IMR-90 (cell line): ENCODE data around the gene SRP19.

Source experiments
- BHLHE40 ChIP-seq: fragments of 150-350 bp; IDR thresholded peaks from 2 replicates; pipeline ENCODE4 v1.6.1; 2016; ENCODE audit warnings: mild to moderate bottlenecking, low read depth, low read length
- CEBPB ChIP-seq: IDR thresholded peaks from 2 replicates; pipeline ENCODE4 v1.6.1; 2012; ENCODE audit warnings: low read depth, low read length, improper control_type of control experiment
- CHD1 ChIP-seq: IDR thresholded peaks from 2 replicates; pipeline ENCODE4 v1.6.1; 2012; ENCODE audit warnings: low read depth, low read length, improper control_type of control experiment
- FOS ChIP-seq: fragments of 150-350 bp; IDR thresholded peaks from 2 replicates; pipeline ENCODE4 v1.6.1; 2016; ENCODE audit warnings: low read depth, low read length
- MAFK ChIP-seq: IDR thresholded peaks from 2 replicates; pipeline ENCODE4 v1.6.1; 2012; ENCODE audit warnings: low read depth, low read length, improper control_type of control experiment
- MXI1 ChIP-seq: IDR thresholded peaks from 2 replicates; pipeline ENCODE4 v1.6.1; 2012; ENCODE audit warnings: low read depth, mild to moderate bottlenecking, low read length, moderate library complexity, borderline replicate concordance
- POLR2A ChIP-seq: IDR thresholded peaks from 2 replicates; pipeline ENCODE4 v1.6.1; 2012; ENCODE audit warnings: mild to moderate bottlenecking, low read depth, low read length
- RAD21 ChIP-seq: IDR thresholded peaks from 2 replicates; pipeline ENCODE4 v1.6.1; 2012; ENCODE audit warnings: low read length, improper control_type of control experiment
- RCOR1 ChIP-seq: IDR thresholded peaks from 2 replicates; pipeline ENCODE4 v1.6.1; 2012; ENCODE audit warnings: mild to moderate bottlenecking, low read length, improper control_type of control experiment; ENCODE audit not compliant: insufficient replicate concordance
- RFX5 ChIP-seq: IDR thresholded peaks from 2 replicates; pipeline ENCODE4 v1.8.0; 2012; ENCODE audit warnings: low read depth, mild to moderate bottlenecking, low read length, moderate library complexity
- SMC3 ChIP-seq: fragments of 150-350 bp; IDR thresholded peaks from 2 replicates; pipeline ENCODE4 v1.6.1; 2016; ENCODE audit warnings: low read depth, mild to moderate bottlenecking, antibody characterized with exemption, low read length, moderate library complexity
- TF ChIP-seq, protein P1 (sequence below): conservative IDR thresholded peaks from 2 replicates; pipeline ENCODE4 v1.5.1; 2012; ENCODE audit warnings: mild to moderate bottlenecking, low read depth, low read length, improper control_type of control experiment
- TF ChIP-seq, protein P2 (sequence below): fragments of 150-350 bp; IDR thresholded peaks from 2 replicates; pipeline ENCODE4 v1.6.1; 2017; ENCODE audit warnings: mild to moderate bottlenecking, antibody characterized with exemption, low read length, low read depth

DNA sequence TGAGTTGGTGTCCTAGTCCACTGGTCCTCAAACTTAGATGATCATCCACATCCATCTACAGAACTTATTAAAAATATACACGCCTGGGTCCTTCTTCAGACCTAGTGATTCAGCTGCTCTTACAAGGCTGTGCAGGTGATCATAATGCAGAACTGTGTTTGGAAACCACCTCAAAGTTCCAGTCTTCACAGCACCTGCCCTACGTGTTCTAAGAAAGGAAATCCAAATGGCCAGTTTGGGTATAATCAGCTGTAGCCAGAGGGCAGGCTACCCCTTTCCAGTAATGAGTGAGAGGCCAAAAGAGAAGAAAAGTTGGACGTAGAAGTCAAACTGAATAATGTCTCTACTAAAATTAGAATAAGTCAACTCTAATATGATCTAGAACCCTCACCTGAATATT is 45.5 kb downstream of the SRP19 start:
- TF ChIP-seq, protein P1, sequence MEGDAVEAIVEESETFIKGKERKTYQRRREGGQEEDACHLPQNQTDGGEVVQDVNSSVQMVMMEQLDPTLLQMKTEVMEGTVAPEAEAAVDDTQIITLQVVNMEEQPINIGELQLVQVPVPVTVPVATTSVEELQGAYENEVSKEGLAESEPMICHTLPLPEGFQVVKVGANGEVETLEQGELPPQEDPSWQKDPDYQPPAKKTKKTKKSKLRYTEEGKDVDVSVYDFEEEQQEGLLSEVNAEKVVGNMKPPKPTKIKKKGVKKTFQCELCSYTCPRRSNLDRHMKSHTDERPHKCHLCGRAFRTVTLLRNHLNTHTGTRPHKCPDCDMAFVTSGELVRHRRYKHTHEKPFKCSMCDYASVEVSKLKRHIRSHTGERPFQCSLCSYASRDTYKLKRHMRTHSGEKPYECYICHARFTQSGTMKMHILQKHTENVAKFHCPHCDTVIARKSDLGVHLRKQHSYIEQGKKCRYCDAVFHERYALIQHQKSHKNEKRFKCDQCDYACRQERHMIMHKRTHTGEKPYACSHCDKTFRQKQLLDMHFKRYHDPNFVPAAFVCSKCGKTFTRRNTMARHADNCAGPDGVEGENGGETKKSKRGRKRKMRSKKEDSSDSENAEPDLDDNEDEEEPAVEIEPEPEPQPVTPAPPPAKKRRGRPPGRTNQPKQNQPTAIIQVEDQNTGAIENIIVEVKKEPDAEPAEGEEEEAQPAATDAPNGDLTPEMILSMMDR: no peak
- TF ChIP-seq BHLHE40 (no peak), CEBPB (no peak), RFX5 (no peak), CHD1 (no peak), POLR2A (no peak), FOS (no peak), RAD21 (no peak), SMC3 (no peak), RCOR1 (no peak), MXI1 (no peak), MAFK (no peak)
- TF ChIP-seq, protein P2, sequence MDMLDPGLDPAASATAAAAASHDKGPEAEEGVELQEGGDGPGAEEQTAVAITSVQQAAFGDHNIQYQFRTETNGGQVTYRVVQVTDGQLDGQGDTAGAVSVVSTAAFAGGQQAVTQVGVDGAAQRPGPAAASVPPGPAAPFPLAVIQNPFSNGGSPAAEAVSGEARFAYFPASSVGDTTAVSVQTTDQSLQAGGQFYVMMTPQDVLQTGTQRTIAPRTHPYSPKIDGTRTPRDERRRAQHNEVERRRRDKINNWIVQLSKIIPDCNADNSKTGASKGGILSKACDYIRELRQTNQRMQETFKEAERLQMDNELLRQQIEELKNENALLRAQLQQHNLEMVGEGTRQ: no peak
